ENCODE measurements around the gene AKAP8L.

The AKAP8L gene

GRCh38 chr19:15449620-15450527 lies 31.1 kb upstream of the AKAP8L start, which contains the start of gene WIZ:
WIZ (minus strand) TSS chr19:15449956; CDS start chr19:15448307, 1,649 bp downstream.
- peak; percentile 55 to 80 for DNase-seq (ENCODE audit: low read depth in 2 of 2)

DNA sequence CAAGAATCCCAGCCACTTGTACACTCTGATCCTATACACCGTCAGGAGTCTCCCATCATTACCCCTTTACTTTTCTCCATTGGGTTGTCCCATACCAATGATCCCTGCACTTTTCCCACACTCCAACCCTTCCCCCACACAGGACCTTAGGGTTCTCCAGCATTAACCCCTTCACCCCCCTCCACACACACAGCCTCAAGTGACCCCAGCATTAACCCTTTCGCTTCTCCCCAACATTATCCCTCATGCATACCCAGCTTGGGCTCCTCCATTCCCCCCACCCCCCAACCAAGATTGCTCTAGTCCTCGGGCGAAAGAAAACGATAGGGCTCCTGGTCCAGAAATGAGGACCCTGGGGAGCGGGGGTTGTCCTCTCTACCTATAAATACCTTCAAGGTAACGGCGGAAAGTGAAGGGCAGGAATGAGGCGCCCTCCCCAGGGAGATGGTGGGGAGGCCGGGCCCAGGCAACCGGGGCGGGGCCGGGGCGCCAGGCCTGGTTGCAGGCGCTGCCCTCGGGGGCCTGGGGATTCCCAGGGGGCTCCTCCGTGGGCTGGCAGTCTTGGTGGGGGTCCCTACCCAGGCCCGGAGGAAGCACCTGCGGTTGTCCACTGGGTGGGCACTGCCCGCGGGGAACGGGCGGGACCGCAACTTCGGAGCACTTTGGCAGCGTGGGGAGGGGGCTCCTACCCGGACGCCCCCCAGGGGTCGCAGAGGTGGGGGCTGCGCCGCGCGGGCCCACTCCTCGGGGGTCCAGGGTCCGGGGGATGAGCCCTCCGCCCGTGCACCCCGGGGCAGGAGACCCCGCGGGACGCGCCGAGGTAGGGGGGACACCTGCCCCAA lies 30.2 kb upstream of the AKAP8L start:
- no peak for DNase-seq (ENCODE audit: low read depth in 2 of 2)

DNA sequence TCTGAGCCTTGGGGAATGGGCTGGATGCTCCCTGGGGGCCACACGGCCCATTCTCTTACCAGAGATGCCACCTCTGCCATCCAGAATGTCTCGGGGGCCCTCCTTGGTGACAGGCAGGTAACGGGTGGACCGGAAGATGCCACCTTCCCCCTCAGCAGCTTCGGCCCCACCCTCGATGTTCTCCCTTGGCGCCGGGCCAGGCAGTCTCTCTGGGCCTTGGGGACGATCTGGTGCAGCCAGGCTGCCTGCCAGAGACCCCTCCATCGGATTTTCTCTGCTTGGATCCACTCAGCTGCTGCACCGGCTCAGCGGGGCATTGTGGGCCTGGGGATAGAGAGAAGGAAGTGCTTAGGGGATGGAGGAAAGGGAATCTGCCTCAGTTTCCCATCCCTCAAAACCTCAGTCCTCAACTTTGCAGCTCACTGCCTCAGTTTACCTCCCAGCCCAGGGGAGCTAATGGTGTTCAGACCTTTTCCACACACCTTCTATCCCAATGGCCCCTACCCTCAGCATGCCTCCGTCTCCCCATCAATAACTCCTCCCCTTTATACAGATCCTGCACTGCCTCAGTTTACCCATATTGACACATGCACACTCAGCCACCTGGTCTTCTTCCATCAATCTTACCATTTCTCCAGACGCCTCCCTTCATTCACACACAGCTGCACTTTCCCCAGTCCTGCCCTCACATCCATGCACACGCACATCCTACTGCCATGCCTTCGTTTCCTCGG lies 29.4 kb upstream of the AKAP8L start:
- no peak for DNase-seq (ENCODE audit: low read depth in 2 of 2)

DNA sequence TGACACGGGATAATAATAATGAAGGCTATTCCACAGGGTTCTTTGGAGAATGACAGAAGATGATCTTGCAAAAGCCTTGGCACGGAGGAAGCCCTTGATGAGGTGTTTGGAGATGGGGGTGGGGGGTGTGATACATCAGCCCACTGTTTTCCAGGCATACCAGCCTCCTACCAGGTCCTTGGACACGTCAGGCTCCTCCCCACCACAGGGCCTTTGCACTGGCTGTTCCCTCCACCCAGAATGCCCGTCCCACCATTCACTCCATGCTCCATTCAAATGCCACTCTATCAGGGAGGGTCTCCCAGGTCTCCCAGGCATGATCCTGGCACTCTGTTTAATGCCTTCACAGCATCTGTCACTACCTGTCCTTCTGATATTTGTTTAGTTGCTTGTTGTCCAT lies 28.3 kb upstream of the AKAP8L start:
- DNase-seq (ENCODE audit: low read depth in 2 of 2): no peak

- DNase-seq (ENCODE audit: low read depth in 2 of 2): no peak
Measured at GRCh38 chr19:15445807-15446376, 27.1 kb upstream of the AKAP8L start.

- DNase-seq (ENCODE audit: low read depth in 2 of 2): no peak
Measured at GRCh38 chr19:15445227-15445605, 26.4 kb upstream of the AKAP8L start.

DNA sequence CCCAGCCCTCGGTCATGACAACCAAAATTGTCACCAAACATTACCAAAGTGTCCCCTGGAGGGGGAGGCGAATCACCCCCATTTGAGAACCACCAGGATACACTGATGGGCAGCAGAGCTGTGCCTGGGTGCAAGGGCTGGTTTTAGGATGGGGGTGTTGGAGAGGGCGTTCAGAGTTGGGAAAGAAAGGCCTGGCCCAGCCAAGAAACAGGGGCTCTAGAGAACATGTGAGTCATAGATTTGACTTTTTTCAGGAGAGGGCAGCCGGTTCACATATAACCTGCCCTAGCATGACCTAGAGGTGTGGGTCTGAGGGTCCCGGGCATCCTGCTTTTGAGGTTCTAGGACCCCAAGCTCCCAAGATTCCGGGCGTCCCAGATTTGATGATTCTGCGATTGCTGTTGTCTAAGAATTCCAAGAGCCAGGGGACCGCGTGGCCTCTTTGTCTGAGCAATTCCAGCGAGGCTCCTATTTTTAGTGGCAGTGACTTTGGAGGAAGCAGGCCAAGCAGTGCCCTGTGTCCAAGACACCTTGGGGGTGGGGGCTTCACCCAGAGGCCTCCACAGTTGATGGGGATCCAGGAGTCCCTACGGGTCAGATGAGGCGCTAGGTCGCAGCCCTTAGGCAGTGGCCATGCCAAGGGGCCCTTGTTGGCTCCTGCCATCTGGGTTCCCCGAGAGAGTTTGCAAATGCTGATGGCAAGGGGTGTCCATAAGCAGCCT lies 25.9 kb upstream of the AKAP8L start:
- DNase-seq (ENCODE audit: low read depth in 2 of 2): no peak

DNA sequence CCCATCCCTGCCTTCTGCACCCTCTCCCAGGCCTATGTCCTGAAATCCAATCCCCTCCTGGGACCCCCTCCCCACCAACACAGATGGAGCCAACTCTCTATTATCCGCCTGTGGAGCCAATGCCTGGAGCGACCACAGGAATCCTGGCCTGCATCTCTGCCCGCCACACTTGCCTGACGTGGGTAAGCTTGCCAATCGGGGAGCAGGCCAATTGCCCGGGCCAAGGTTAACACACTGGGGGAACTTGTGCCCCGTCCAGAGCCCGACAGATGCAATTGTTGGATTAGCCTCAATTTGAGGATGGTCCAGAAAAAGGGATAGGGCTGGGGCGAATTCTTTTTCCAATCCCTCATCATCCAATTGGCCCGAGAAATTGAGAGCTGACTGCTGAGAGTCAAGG lies 25.1 kb upstream of the AKAP8L start:
- DNase-seq (ENCODE audit: low read depth in 2 of 2): no peak

- DNase-seq (ENCODE audit: low read depth in 2 of 2): no peak
Measured at GRCh38 chr19:15443325-15443724, 24.5 kb upstream of the AKAP8L start.

DNA sequence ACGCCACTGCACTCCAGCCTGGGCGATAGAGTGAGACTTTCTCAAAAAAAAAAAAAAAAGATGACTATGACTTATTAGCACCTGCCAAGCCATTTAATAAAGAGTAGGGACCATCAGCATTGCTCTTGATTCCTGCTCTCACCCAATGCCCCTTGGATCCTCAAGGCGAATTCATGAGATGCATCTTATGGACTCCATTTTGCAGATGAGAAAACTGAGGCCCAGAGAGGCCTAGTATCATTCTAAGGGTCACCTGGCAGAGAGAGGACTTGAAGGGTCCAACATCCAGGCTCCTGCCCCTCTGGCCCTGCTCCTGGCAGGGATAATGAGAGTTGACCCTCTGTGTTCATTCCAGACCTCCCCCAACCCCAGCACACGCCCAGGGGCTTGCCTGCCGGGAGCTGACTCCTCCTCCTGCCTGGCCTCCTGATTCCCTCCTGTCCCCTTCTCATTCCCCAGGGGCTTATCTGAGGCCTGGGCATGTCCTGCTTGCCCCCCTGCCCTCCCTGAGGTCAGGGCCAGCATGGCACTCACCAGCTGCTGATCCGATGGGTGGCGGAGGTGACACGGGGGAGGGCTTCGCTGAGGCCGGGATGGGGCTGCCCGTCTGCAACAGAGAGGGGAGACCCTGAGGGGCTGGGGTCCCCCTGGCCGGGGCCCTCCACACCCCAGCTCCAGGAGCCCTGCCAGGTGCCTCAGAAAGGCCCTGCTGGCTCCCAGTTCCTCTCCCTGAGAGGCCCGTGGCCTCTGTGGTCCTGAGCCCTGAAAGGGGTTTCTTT lies 23.5 kb upstream of the AKAP8L start:
- DNase-seq (ENCODE audit: low read depth in 2 of 2): no peak

DNA sequence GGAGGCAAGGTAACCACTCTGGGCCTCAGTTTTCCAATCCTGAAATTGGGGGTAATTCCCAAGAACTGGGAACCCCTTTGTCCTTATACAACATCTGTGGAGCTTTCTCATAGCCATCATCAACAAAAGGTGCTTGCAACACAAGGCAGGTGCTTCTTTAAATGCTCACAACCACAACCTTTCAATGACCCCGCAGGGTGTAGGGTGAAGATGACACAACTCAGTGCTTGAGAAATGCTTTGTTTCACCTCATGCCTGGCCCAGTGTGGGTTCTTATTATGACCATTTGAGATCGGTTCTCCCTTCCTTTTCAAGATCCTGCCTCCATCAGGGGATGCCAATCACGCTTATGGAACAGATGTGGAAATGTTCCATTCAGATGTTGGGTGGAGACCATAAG lies 22.5 kb upstream of the AKAP8L start:
- DNase-seq (ENCODE audit: low read depth in 2 of 2): no peak

DNA sequence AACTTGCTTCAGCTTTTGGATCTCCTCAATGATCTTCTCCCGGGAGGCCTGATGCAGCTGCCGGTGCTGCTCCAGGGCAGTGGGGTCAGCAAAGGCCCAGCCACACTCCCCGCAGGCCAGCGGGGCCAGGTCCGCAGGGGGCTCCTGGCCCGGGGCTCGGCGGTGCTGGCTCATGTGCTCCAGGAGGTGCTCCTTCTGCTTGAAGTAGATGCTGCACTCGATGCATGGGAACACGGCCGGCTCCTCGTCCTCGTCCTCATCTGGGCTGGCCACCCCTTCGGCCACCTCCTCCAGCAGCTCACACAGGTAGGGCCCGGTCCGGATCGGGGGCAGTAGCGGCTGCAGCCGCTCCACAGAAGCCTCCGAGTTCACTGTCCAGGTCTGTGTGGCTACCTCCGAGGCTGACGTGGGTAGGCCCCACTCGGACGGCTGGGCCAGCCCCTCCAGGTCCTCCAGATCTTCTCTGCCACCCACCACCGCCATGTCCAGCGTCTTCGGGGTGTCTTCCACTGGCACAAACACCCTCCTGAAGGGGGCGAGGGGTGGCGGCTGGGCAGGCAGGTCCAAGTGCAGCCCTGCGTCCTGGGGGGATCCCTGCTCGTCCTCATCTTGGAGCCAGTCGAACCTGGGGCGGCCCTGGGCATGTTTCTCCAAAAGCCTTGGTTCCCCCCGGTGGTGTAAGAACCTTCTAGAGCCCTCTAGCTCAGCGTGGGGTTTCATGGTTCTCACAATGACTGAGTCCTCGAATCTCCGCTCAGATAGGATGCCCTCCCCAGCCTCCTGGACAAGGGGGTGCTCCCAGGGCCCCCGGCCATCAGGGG lies 21.2 kb upstream of the AKAP8L start:
- no peak for DNase-seq (ENCODE audit: low read depth in 2 of 2)

DNA sequence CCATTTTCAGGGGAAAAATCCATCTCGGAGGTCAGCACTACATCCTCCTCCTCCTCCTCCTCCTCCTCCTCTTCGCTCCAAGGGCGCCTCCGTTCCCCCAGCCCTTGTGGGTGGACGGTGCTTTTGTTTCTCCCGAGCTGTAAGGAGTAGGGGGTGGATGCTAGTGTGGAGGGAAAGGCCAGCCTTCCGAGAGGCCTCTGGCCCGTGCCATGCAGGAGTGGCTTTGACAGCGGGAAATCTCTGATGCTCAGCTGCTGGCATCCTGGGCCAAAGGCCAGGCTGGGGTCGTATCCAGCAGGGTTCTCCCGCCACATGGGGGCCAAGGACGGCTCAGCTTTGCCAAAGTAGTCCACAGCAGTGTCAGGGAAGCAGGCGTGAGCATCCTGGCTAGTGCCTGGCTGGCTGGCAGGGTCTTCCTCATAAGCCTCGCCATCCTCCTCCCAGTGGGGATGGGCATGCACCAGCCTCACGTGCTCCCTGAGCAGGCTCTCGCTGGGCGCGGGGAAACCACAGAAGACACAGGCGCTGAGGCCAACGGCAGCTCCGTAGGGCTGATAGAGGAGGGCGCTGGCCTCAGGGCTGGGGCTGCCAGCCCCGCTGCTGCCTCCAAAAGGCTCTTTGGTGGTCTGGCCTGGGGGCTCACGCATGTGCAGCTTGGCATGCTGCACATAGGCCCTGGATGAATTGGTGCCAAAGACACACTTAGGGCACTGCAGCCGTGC lies 20.5 kb upstream of the AKAP8L start:
- DNase-seq (ENCODE audit: low read depth in 2 of 2): no peak

GRCh38 chr19:15438577-15438976 lies 19.8 kb upstream of the AKAP8L start:
- no peak for DNase-seq (ENCODE audit: low read depth in 2 of 2)

GRCh38 chr19:15438124-15438496 lies 19.3 kb upstream of the AKAP8L start:
- DNase-seq (ENCODE audit: low read depth in 2 of 2): no peak

DNA sequence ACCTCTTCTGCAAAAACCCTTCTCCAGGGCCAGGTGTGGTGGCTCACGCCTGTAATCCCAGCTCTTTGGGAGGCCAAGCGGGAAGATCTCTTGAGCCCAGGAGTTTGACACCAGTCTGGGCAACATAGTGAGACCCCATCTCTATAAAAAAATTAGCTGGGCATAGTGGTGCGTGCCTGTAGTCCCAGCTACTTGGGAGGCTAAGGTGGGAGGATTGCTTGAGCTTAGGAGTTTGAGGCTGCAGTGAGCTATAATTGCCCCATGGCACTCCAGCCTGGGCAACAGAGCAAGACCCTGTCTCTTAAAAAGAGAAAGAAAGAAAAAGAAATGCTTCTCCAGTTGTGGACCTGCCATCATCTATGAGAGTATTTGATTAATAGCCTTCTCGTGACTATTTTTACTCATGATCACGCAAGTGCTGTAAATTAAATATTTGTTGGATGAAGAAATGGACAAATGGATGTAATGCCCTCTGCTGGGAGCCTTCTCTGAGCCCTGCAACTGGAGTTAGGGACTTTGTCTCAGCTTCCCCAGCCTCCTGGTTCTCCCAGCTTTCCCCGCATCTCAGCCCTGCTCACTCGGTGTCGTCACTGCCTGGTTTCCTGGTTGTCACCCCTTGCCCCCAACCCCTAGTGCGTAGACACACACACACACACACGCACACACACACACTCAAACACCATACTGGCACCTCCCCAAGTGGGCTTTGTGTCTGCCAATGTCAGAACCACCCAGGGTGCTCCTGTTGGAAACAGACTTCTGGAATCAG lies 18.8 kb upstream of the AKAP8L start:
- DNase-seq (ENCODE audit: low read depth in 2 of 2): no peak

GRCh38 chr19:15436826-15437110 lies 18.0 kb upstream of the AKAP8L start:
- no peak for DNase-seq (ENCODE audit: low read depth in 2 of 2)

Measured in stimulated activated CD8-positive, alpha-beta memory T cell treated with anti-CD3 and anti-CD28 coated beads, Interleukin-7, amount 100 ng/mL, for 4 hours (primary cell).